ENCODE results near the gene HADHB.

HADHB gene

GRCh38 chr2:26305540-26305939 lies 60.8 kb downstream of the HADHB start:
- TF ChIP-seq CTCF (IDR thresholded peaks at IDR 0.05) (no peak), ZFX (IDR thresholded peaks at IDR 0.05; ENCODE audit: borderline replicate concordance) (no peak)
- H3K27ac ChIP-seq: no peak overlapping the region

GRCh38 chr2:26309921-26310320 lies 65.2 kb downstream of the HADHB start:
- no peak for TF ChIP-seq CTCF (IDR thresholded peaks at IDR 0.05)
- no peak for TF ChIP-seq ZFX (IDR thresholded peaks at IDR 0.05; ENCODE audit: borderline replicate concordance)
- no peak overlapping the region for H3K27ac ChIP-seq

GRCh38 chr2:26312471-26312870 lies 67.7 kb downstream of the HADHB start:
- no peak overlapping the region for H3K27ac ChIP-seq
- no peak for TF ChIP-seq CTCF (IDR thresholded peaks at IDR 0.05)
- no peak for TF ChIP-seq ZFX (IDR thresholded peaks at IDR 0.05; ENCODE audit: borderline replicate concordance)

GRCh38 chr2:26313446-26313845 lies 68.7 kb downstream of the HADHB start:
- TF ChIP-seq ZFX (IDR thresholded peaks at IDR 0.05; ENCODE audit: borderline replicate concordance) (no peak), CTCF (IDR thresholded peaks at IDR 0.05) (no peak)
- no peak overlapping the region for H3K27ac ChIP-seq

GRCh38 chr2:26314243-26314642 lies 69.5 kb downstream of the HADHB start:
- H3K27ac ChIP-seq: no peak overlapping the region
- TF ChIP-seq CTCF (IDR thresholded peaks at IDR 0.05) (no peak), ZFX (IDR thresholded peaks at IDR 0.05; ENCODE audit: borderline replicate concordance) (no peak)

- TF ChIP-seq ZFX (IDR thresholded peaks at IDR 0.05; ENCODE audit: borderline replicate concordance) (no peak), CTCF (IDR thresholded peaks at IDR 0.05) (peak; percentile 20)
- H3K27ac ChIP-seq: no peak overlapping the region
Observed at GRCh38 chr2:26316041-26316440, 71.3 kb downstream of the HADHB start.

- TF ChIP-seq ZFX (IDR thresholded peaks at IDR 0.05; ENCODE audit: borderline replicate concordance) (no peak), CTCF (IDR thresholded peaks at IDR 0.05) (no peak)
- no peak overlapping the region for H3K27ac ChIP-seq
Observed at GRCh38 chr2:26316845-26317244, 72.1 kb downstream of the HADHB start.
